BJ (cell line): ENCODE measurements around the gene MGAT5. TPM values are rescaled to one million over a fixed set of nuclear protein-coding genes. Genes with fewer than 3 reads are reported as not detected.

ENCODE experiments used
- CTCF ChIA-PET: fragments of 350-600 bp; formaldehyde crosslinking; extraction: SDS; loops from one replicate; lab custom pipeline; 2021; ENCODE audit warnings: antibody characterized with exemption, inconsistent platforms; lab: Yijun Ruan, JAX
- POLR2A ChIA-PET: fragments of 300-600 bp; sonication (Branson Sonifier 250); formaldehyde crosslinking; extraction: SDS; loops from one replicate; lab custom pipeline; 2021; ENCODE audit warnings: antibody characterized with exemption; lab: Charles Lee
- DNase-seq: peaks from one replicate; pipeline ENCODE4 v3.0.0-alpha.2; 2011; ENCODE audit warnings: low read depth
- H3K27me3 ChIP-seq: 2 replicates; pipeline ENCODE4 v1.6.0; 2011; ENCODE audit warnings: low read length; ENCODE audit not compliant: control insufficient read depth, insufficient read depth
- H3K36me3 ChIP-seq: 2 replicates; pipeline ENCODE4 v1.5.1; 2011; ENCODE audit warnings: low read length; ENCODE audit not compliant: control insufficient read depth, insufficient read depth
- H3K4me3 ChIP-seq: 2 replicates; pipeline ENCODE4 v1.5.1; 2011; ENCODE audit warnings: low read depth, mild to moderate bottlenecking, control low read depth, low read length
- polyA plus RNA-seq: library from polyadenylated mRNA; depleted of rRNA; stranded (reverse); fragments of >200 nt; gene quantifications from 2 replicates; pipeline ENCODE4 v1.2.3, GENCODE V29; 2011
- TF ChIP-seq, protein P1 (sequence below): IDR thresholded peaks from 2 replicates; pipeline ENCODE4 v1.5.1; 2011; ENCODE audit warnings: low read depth, mild to moderate bottlenecking, control low read depth, inconsistent platforms, low read length, moderate library complexity; ENCODE audit not compliant: insufficient read depth

The MGAT5 gene
- polyA plus RNA-seq, 1 experiment: 25.0 TPM

GRCh38 chr2:134229540-134229939 lies 24.3 kb upstream of the MGAT5 start:
- DNase-seq: no peak
- TF ChIP-seq, protein P1, sequence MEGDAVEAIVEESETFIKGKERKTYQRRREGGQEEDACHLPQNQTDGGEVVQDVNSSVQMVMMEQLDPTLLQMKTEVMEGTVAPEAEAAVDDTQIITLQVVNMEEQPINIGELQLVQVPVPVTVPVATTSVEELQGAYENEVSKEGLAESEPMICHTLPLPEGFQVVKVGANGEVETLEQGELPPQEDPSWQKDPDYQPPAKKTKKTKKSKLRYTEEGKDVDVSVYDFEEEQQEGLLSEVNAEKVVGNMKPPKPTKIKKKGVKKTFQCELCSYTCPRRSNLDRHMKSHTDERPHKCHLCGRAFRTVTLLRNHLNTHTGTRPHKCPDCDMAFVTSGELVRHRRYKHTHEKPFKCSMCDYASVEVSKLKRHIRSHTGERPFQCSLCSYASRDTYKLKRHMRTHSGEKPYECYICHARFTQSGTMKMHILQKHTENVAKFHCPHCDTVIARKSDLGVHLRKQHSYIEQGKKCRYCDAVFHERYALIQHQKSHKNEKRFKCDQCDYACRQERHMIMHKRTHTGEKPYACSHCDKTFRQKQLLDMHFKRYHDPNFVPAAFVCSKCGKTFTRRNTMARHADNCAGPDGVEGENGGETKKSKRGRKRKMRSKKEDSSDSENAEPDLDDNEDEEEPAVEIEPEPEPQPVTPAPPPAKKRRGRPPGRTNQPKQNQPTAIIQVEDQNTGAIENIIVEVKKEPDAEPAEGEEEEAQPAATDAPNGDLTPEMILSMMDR: no peak
- H3K4me3 ChIP-seq: no peak overlapping the region
- no peaks in the 10 kb centered on the region for H3K27me3 ChIP-seq
- ChIA-PET CTCF (interaction anchor here (0.6 to 3.0 kb wide), 5 partner anchors 7 to 345 kb away, joined by 3 to 10 read pairs (median 3); no protein-coding TSS in a partner anchor), POLR2A (no interaction called here)
- H3K36me3 ChIP-seq: no peaks in the 10 kb centered on the region

- Histone ChIP-seq H3K36me3 (no peaks in the 10 kb centered on the region), H3K4me3 (no peak overlapping the region), H3K27me3 (no peaks in the 10 kb centered on the region)
- POLR2A ChIA-PET: no interaction called here
- CTCF ChIA-PET: interaction anchor here (0.6 to 2.6 kb wide), 4 partner anchors 8 to 344 kb away, joined by 3 to 10 read pairs (median 4); no protein-coding TSS in a partner anchor
- TF ChIP-seq, protein P1: no peak
- no peak for DNase-seq
Measured at GRCh38 chr2:134230885-134231284, 23.0 kb upstream of the MGAT5 start.

DNA sequence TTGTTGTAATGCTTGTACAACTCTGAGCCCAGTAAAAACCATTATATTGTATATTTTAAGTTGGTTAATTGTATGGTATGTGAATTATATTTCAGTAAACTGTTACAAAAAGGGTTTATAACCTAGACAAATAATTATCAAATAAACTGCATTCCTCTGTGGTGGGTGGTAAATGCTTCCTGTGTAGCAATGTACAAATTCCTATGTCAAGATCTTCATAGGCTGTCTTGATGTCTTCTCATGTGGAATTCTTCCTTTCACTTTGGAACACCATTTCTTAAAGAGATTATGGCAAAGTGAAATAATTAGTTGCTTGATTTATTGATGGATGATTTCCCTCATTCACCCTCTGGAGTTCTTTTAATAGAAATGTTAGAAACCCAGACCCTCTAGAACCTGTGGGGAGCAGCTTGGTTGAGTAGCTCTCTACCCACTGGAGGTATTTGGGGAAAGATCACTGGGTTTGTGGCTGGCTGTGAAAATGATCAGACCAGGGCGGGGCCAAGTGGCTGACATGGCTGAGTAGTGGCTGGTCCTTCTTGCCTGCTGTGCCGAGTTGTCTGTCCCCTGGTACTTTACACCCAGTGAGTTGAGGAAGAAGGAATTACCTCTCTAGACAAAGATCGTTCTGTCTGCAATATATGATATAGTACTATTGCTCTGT lies 22.4 kb upstream of the MGAT5 start:
- Histone ChIP-seq H3K27me3 (no peaks in the 10 kb centered on the region), H3K4me3 (no peak overlapping the region), H3K36me3 (no peaks in the 10 kb centered on the region)
- TF ChIP-seq, protein P1: no peak
- no peak for DNase-seq
- CTCF ChIA-PET: interaction anchor here (0.6 to 2.6 kb wide), 4 partner anchors 9 to 345 kb away, joined by 3 to 10 read pairs (median 5); no protein-coding TSS in a partner anchor
- POLR2A ChIA-PET: no interaction called here

- peak; percentile 37 for DNase-seq
- H3K4me3 ChIP-seq: no peak overlapping the region
- CTCF ChIA-PET: interaction anchor here (1.4 to 2.6 kb wide), 2 partner anchors 9 to 13 kb away, joined by 4 to 10 read pairs; no protein-coding TSS in a partner anchor
- TF ChIP-seq, protein P1: peak; percentile 12; the same call in 1 of the 2 replicates
- no peaks in the 10 kb centered on the region for H3K36me3 ChIP-seq
- no peaks in the 10 kb centered on the region for H3K27me3 ChIP-seq
- POLR2A ChIA-PET: no interaction called here
Measured at GRCh38 chr2:134231965-134232340, 21.9 kb upstream of the MGAT5 start.

DNA sequence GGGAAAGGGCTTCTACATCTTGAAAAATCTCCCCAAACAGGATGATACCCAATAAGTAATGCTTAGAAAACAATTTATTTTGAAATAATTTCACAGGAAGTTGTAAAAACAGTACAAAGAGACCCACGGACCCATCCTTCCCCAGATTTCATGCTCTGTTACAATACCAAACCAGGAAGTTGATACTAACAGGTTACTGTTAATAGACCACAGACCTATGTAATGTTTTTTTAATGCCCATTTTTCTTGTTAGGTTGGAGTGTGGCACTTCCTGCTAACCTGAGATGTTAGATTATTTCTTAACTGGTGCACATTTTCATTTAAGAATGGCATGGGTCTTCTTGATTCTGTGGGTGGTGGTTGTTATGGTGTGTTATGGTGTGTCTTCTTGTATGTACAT lies 21.4 kb upstream of the MGAT5 start:
- ChIA-PET CTCF (interaction anchor here (0.6 to 2.6 kb wide), 3 partner anchors 10 to 24 kb away, joined by 3 to 10 read pairs (median 4); no protein-coding TSS in a partner anchor), POLR2A (interaction anchor here (0.7 kb wide), 1 partner anchor 10 kb away, joined by 3 read pairs; no protein-coding TSS in a partner anchor)
- TF ChIP-seq, protein P1: no peak
- Histone ChIP-seq H3K36me3 (no peaks in the 10 kb centered on the region), H3K27me3 (no peaks in the 10 kb centered on the region), H3K4me3 (no peak overlapping the region)
- no peak for DNase-seq
